ENCODE measurements around the gene TRIM28. TPM values are rescaled to one million over a fixed set of nuclear protein-coding genes. Genes with fewer than 3 reads are reported as not detected.
A peak's percentile ranks its signal among the peaks of the same experiment; 100 is the strongest.

Gene TRIM28
- total and polyA plus RNA-seq, 9 of the 15 experiments (the other 6 are each of a cell fraction or from before 2014, with no cell fraction given) = 12.1 to 797 (median 490) TPM

GRCh38 chr19:58573658-58574164 lies 29.8 kb downstream of the TRIM28 start (continued):
- TF ChIP-seq ZNF407 (IDR thresholded peaks at IDR 0.05; ENCODE audit: low read depth) (peak; percentile 41; the same call in 1 of the 2 replicates), HDGF (IDR thresholded peaks at IDR 0.05) (peak; percentile 80; the same call in 1 of the 2 replicates), MLLT1 (IDR thresholded peaks at IDR 0.05) (peak; percentile 18 to 45; a peak in 2 of 4 replicates), ELF4 (CRISPR knock-in tag; IDR thresholded peaks at IDR 0.05) (peak; percentile 57; the same call in 1 of the 2 replicates), FOXP4 (CRISPR knock-in tag; IDR thresholded peaks at IDR 0.05; ENCODE audit: borderline replicate concordance) (peak; percentile 82; the same call in 1 of the 2 replicates), RNF219 (CRISPR knock-in tag; IDR thresholded peaks at IDR 0.05) (no peak), ZC3H8 (IDR thresholded peaks at IDR 0.05) (0 out of 2 replicates have a peak, but pooled peaks have one; percentile 74), ESRRB (CRISPR knock-in tag; IDR thresholded peaks at IDR 0.05; ENCODE audit: borderline replicate concordance) (no peak), THRB (CRISPR knock-in tag; conservative IDR thresholded peaks at IDR 0.05) (peak; percentile 70)

Data from K562 (cell line).